H1 (cell line): ENCODE data around the gene CMYA5. TPM values are rescaled to one million over a fixed set of nuclear protein-coding genes. Genes with fewer than 3 reads are reported as not detected.

Experiments used
- CTCF ChIA-PET: fragments of 300-600 bp; sonication (Branson Sonifier 250); formaldehyde crosslinking; loops from one replicate; lab custom pipeline; 2021; ENCODE audit not compliant: partially characterized antibody; lab: Charles Lee
- POLR2A ChIA-PET: fragments of 300-600 bp; sonication (Branson Sonifier 250); formaldehyde crosslinking; loops from one replicate; lab custom pipeline; 2021; ENCODE audit warnings: inconsistent platforms; ENCODE audit not compliant: partially characterized antibody; lab: Charles Lee
- DNase-seq, 2 experiments: peaks; one replicate each; pipeline versions ENCODE4 v3.0.0 to v3.0.0-alpha.2; 2010 to 2022; ENCODE audit warnings: low spot score in 2 of 2, low read depth in 1 of 2, mixed read lengths in 1 of 2
- FAIRE-seq: peaks from 2 replicates; lab custom pipeline; 2011; peaks lifted over from hg19 to GRCh38; lab: Jason Lieb, UNC
- H2AFZ ChIP-seq: 2 replicates; pipeline ENCODE4 v1.8.1; 2012; ENCODE audit warnings: low read length, inconsistent platforms
- H2AK5ac ChIP-seq: 2 replicates; pipeline ENCODE4 v1.6.1; 2013; ENCODE audit warnings: low read depth, low read length
- H2BK120ac ChIP-seq: replicated peaks from 2 replicates; pipeline ENCODE3; 2013; ENCODE audit warnings: low read depth, low read length, inconsistent platforms
- H2BK12ac ChIP-seq: 2 replicates; pipeline ENCODE4 v1.6.1; 2013; ENCODE audit warnings: low read depth, low read length
- H2BK15ac ChIP-seq: 2 replicates; pipeline ENCODE4 v1.6.1; 2013; ENCODE audit warnings: low read length
- H2BK20ac ChIP-seq: 2 replicates; pipeline ENCODE4 v1.6.1; 2013; ENCODE audit warnings: low read length
- H2BK5ac ChIP-seq: 2 replicates; pipeline ENCODE4 v1.6.1; 2013; ENCODE audit warnings: low read depth, low read length
- H3K14ac ChIP-seq: 2 replicates; pipeline ENCODE4 v1.6.1; 2013; ENCODE audit warnings: inconsistent platforms; ENCODE audit not compliant: insufficient read length
- H3K18ac ChIP-seq: 2 replicates; pipeline ENCODE4 v1.6.1; 2013; ENCODE audit warnings: low read length; ENCODE audit errors: extremely low read depth
- H3K23ac ChIP-seq: 2 replicates; pipeline ENCODE4 v1.6.1; 2013; ENCODE audit warnings: inconsistent platforms; ENCODE audit not compliant: insufficient read length
- H3K23me2 ChIP-seq: 2 replicates; pipeline ENCODE4 v1.6.1; 2013; ENCODE audit warnings: low read depth, low read length
- H3K27ac ChIP-seq: 2 replicates; pipeline ENCODE4 v1.6.1; 2011; ENCODE audit warnings: low read depth, low read length, inconsistent platforms
- H3K27me3 ChIP-seq, 4 experiments: replicated peaks in 1 of 4; 1 replicate in 1 of 4; 2 replicates in 3 of 4; pipeline versions ENCODE4 v1.6.1 to v1.8.1; 2011 to 2013; ENCODE audit warnings: low read length in 3 of 4, mild to moderate bottlenecking in 3 of 4, inconsistent platforms in 2 of 4, mixed read lengths in 2 of 4, moderate library complexity in 1 of 4; ENCODE audit not compliant: control insufficient read depth in 3 of 4, insufficient read depth in 3 of 4; ENCODE audit errors: extremely low read depth in 1 of 4
- H3K36me3 ChIP-seq, 4 experiments: 2 replicates each; pipeline versions ENCODE4 v1.6.1 to v1.8.1; 2011 to 2013; ENCODE audit warnings: mild to moderate bottlenecking in 4 of 4, low read length in 3 of 4, moderate library complexity in 2 of 4, control low read depth in 1 of 4, inconsistent platforms in 1 of 4; ENCODE audit not compliant: insufficient read depth in 4 of 4, control insufficient read depth in 2 of 4
- H3K4ac ChIP-seq: replicated peaks from 2 replicates; pipeline ENCODE3; 2013; ENCODE audit warnings: low read length, low read depth, mixed read lengths, inconsistent platforms; ENCODE audit not compliant: insufficient read length
- H3K4me1 ChIP-seq, 4 experiments: replicated peaks in 1 of 4; 1 replicate in 1 of 4; 2 replicates in 3 of 4; pipeline versions ENCODE4 v1.6.1 to v1.8.1; 2011 to 2013; ENCODE audit warnings: low read length in 3 of 4, inconsistent platforms in 2 of 4, mixed read lengths in 1 of 4; ENCODE audit not compliant: insufficient read depth in 4 of 4, control insufficient read depth in 3 of 4
- H3K4me2 ChIP-seq, 2 experiments: 2 replicates each; pipeline versions ENCODE4 v1.6.1 to v1.8.1; 2011 to 2013; ENCODE audit warnings: low read depth in 2 of 2, low read length in 2 of 2, control low read depth in 1 of 2, inconsistent platforms in 1 of 2, mild to moderate bottlenecking in 1 of 2; ENCODE audit not compliant: insufficient read depth in 1 of 2
- H3K4me3 ChIP-seq, 4 experiments: fragments of 200-600, 300-600 bp in 1 of 4; sonication (generic), shearing (Covaris generic), sonication (Bioruptor Twin) in 1 of 4; 2 replicates each; pipeline versions ENCODE4 v1.5.1 to v1.8.1; 2011 to 2016; ENCODE audit warnings: low read length in 4 of 4, low read depth in 3 of 4, control low read depth in 2 of 4, inconsistent platforms in 2 of 4, mild to moderate bottlenecking in 2 of 4, mixed read lengths in 1 of 4, moderate library complexity in 1 of 4; ENCODE audit not compliant: insufficient read depth in 2 of 4; ENCODE audit errors: extremely low read depth in 1 of 4
- H3K56ac ChIP-seq: replicated peaks from 2 replicates; pipeline ENCODE3; 2013; ENCODE audit warnings: low read depth, mild to moderate bottlenecking, mixed read lengths, low read length, inconsistent platforms; ENCODE audit not compliant: insufficient read length
- H3K79me1 ChIP-seq: 2 replicates; pipeline ENCODE4 v1.6.1; 2013; ENCODE audit warnings: low read depth, low read length, control low read depth
- H3K79me2 ChIP-seq, 2 experiments: 2 replicates each; pipeline versions ENCODE4 v1.6.1 to v1.8.1; 2012 to 2013; ENCODE audit warnings: low read length in 2 of 2, mild to moderate bottlenecking in 2 of 2, inconsistent platforms in 1 of 2; ENCODE audit not compliant: insufficient read depth in 2 of 2, control insufficient read depth in 1 of 2
- H3K9ac ChIP-seq, 4 experiments: replicated peaks in 1 of 4; 1 replicate in 1 of 4; 2 replicates in 3 of 4; pipeline versions ENCODE4 v1.6.1 to v1.8.1; 2011 to 2013; ENCODE audit warnings: low read depth in 3 of 4, low read length in 3 of 4, control low read depth in 2 of 4, mild to moderate bottlenecking in 2 of 4, moderate library complexity in 2 of 4, inconsistent platforms in 1 of 4; ENCODE audit errors: extremely low read depth in 1 of 4
- H3K9me3 ChIP-seq, 2 experiments: 2 replicates each; pipeline versions ENCODE4 v1.6.1 to v1.8.1; 2012 to 2013; ENCODE audit warnings: mild to moderate bottlenecking in 2 of 2, moderate library complexity in 2 of 2, control low read depth in 1 of 2, inconsistent platforms in 1 of 2, low read depth in 1 of 2, low read length in 1 of 2, mixed read lengths in 1 of 2; ENCODE audit not compliant: insufficient read depth in 2 of 2
- H4K20me1 ChIP-seq, 2 experiments: replicated peaks in 1 of 2; 2 replicates each; pipeline versions ENCODE3 to v1.8.1; 2011 to 2013; ENCODE audit warnings: inconsistent platforms in 2 of 2, low read length in 2 of 2, mild to moderate bottlenecking in 1 of 2; ENCODE audit not compliant: insufficient read depth in 2 of 2, control insufficient read depth in 1 of 2
- H4K5ac ChIP-seq: 2 replicates; pipeline ENCODE4 v1.6.1; 2013; ENCODE audit warnings: low read length, low read depth, mixed read lengths, inconsistent platforms; ENCODE audit not compliant: insufficient read length
- H4K8ac ChIP-seq: 2 replicates; pipeline ENCODE4 v1.8.0; 2013; ENCODE audit warnings: mild to moderate bottlenecking, moderate library complexity, low read length, inconsistent platforms; ENCODE audit not compliant: insufficient read depth; ENCODE audit errors: extremely low read depth
- H4K91ac ChIP-seq: replicated peaks from 2 replicates; pipeline ENCODE3; 2013; ENCODE audit warnings: low read length, mixed read lengths, inconsistent platforms; ENCODE audit not compliant: insufficient read length
- BCL11A ChIP-seq, 2 experiments: IDR thresholded peaks; one replicate each; pipeline ENCODE4 v1.6.1; 2011; ENCODE audit warnings: low read depth in 2 of 2, low read length in 2 of 2, mild to moderate bottlenecking in 2 of 2
- EGR1 ChIP-seq: IDR thresholded peaks from 2 replicates; pipeline ENCODE4 v1.6.1; 2011; ENCODE audit warnings: low read depth, low read length, borderline replicate concordance
- FOSL1 ChIP-seq: IDR thresholded peaks from 2 replicates; pipeline ENCODE4 v1.6.1; 2011; ENCODE audit warnings: mild to moderate bottlenecking, low read depth, low read length, moderate library complexity; ENCODE audit not compliant: insufficient read depth
- WGBS, 2 experiments: shearing (Covaris generic) in 1 of 2; methylation state at CpG; one replicate each; pipeline versions ENCODE4 v1.1.6 to v1.1.7; 2013 to 2015; ENCODE audit warnings: low lambda C conversion rate in 2 of 2, mixed read lengths in 2 of 2, inconsistent platforms in 1 of 2, low coverage in 1 of 2, missing lambda C conversion rate in 1 of 2; ENCODE audit not compliant: insufficient replicate concordance in 2 of 2, insufficient coverage in 1 of 2, insufficient read length in 1 of 2; ENCODE audit errors: extremely low coverage in 1 of 2, missing lambda C conversion rate in 1 of 2; 5-methylcytosine and 5-hydroxymethylcytosine counted together
- polyA plus RNA-seq, 7 experiments: library from polyadenylated mRNA; depleted of rRNA in 3 of 7; stranded (reverse) in 5 of 7; unstranded in 2 of 7; fragments of >200 nt in 5 of 7; fragments of 200-250 nt in 2 of 7; gene quantifications; 1 replicate in 5 of 7; 2 replicates in 1 of 7; 4 replicates in 1 of 7; pipeline versions ENCODE4 v1.2.1 to v1.2.3, GENCODE V29; 2011 to 2013; ENCODE audit warnings: missing spikeins in 2 of 7, mixed read lengths in 2 of 7
- total RNA-seq: library from RNA; stranded (reverse); fragmentation: NEBNext Ultra II Directional; extraction: Animal tissue kit (Norgen Biotek cat#: 25700); gene quantifications from 2 replicates; pipeline ENCODE4 v1.2.1, GENCODE V29; 2021

CMYA5 gene
- total and polyA plus RNA-seq, 2 of the 8 experiments (the other 6 are each of a cell fraction or from before 2014, with no cell fraction given), result 0.88 to 0.95 TPM

- Histone ChIP-seq H2AFZ (no peak overlapping the region), H3K4me3 (no peak overlapping the region), H3K36me3 (no peaks in the 10 kb centered on the region), H3K18ac (no peak overlapping the region), H3K56ac (no peak overlapping the region), H4K91ac (no peak overlapping the region), H3K27me3 (no peaks in the 10 kb centered on the region), H2BK20ac (no peak overlapping the region), H4K8ac (no peak overlapping the region), H2AK5ac (no peak overlapping the region), H4K5ac (no peak overlapping the region), H3K79me2 (no peaks in the 10 kb centered on the region), H2BK15ac (no peak overlapping the region), H2BK12ac (no peak overlapping the region), H3K27ac (no peak overlapping the region), H3K79me1 (no peaks in the 10 kb centered on the region), H3K4me1 (no peaks in the 10 kb centered on the region), H4K20me1 (no peaks in the 10 kb centered on the region), H3K9me3 (no peaks in the 10 kb centered on the region), H3K4me2 (no peak overlapping the region), H3K4ac (no peak overlapping the region), H2BK5ac (no peak overlapping the region), H3K23ac (no peak overlapping the region), H3K14ac (no peak overlapping the region), H2BK120ac (no peak overlapping the region), H3K9ac (no peak overlapping the region), H3K23me2 (no peaks in the 10 kb centered on the region)
- POLR2A ChIA-PET, result no interaction called here
- CTCF ChIA-PET, result interaction anchor here (1.1 to 5.8 kb wide), 5 partner anchors 10 to 67 kb away, joined by 3 to 37 read pairs (median 4); no protein-coding TSS in a partner anchor
- no peak for DNase-seq
- 79% methylated on average over 10 of the region's 10 CpGs; no CpG with 5 or more reads in 1 of the 2 experiments for WGBS, 2 experiments
- no peak for FAIRE-seq
- TF ChIP-seq EGR1, result no peak
- TF ChIP-seq FOSL1, result 0 out of 2 replicates have a peak, but pooled peaks have one; percentile 20
- no peak for TF ChIP-seq BCL11A (IDR thresholded peaks at IDR 0.05; ENCODE audit: low read depth in 2 of 2, low read length in 2 of 2)
These were observed 73.3 kb downstream of the CMYA5 start for GRCh38 chr5:79762929-79763328.
